Measurements from ENCODE around the gene UBAC1. TPM values are rescaled to one million over a fixed set of nuclear protein-coding genes. Genes with fewer than 3 reads are reported as not detected.
"Not testable (repeated sequence)": the region's sequence is repeated elsewhere in the genome, so short reads cannot be mapped to it uniquely, and the experiment has no call there.

The UBAC1 gene
- polyA plus RNA-seq, 3 donors: 26.1 to 29.5 (median 28.3) TPM

- DNase-seq (ENCODE audit: low read depth in 3 of 3, low spot score in 2 of 3): no peak
Observed at GRCh38 chr9:135905380-135906258, 55.6 kb downstream of the UBAC1 start.

- DNase-seq (ENCODE audit: low read depth in 3 of 3, low spot score in 2 of 3): no peak
Observed at GRCh38 chr9:135903786-135904520, 57.2 kb downstream of the UBAC1 start.

- no peak for DNase-seq (ENCODE audit: low read depth in 3 of 3, low spot score in 2 of 3)
Observed at GRCh38 chr9:135903358-135903656, 57.9 kb downstream of the UBAC1 start.

DNA sequence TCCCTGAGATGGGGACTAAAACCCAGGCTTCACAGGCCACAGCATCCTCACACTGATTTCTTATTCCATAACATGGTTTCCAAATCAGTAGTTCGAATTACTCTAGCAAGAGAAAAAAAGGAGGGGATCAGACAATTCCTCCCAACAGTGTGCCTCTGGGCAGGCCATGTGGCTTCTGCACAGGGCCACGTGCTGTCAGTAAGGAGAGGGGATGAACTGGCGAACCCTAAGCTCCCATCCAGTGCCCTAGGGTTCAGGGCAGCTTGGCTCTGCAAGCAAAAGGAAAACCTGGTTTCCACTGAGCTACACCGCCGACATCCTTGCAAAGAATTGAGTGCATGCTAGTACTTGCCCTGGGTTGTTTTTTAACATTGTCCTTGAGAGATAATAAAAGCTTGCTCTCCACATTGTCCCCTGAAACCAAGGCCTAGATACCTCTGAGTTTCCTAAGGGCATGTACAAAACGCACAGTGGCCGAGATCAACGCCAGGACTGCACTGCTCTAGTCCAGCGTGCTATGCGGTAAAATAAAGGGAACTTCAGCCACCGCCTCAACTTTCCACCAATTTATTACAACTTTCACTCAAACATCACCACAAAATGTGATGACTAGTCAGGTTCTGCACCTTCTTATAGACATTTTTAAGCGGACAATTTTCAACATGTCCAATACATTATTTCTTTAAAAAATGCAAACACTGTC lies 58.4 kb downstream of the UBAC1 start:
- DNase-seq (ENCODE audit: low read depth in 3 of 3, low spot score in 2 of 3): no peak

- no peak for DNase-seq (ENCODE audit: low read depth in 3 of 3, low spot score in 2 of 3)
Observed at GRCh38 chr9:135901826-135902225, 59.3 kb downstream of the UBAC1 start.

DNA sequence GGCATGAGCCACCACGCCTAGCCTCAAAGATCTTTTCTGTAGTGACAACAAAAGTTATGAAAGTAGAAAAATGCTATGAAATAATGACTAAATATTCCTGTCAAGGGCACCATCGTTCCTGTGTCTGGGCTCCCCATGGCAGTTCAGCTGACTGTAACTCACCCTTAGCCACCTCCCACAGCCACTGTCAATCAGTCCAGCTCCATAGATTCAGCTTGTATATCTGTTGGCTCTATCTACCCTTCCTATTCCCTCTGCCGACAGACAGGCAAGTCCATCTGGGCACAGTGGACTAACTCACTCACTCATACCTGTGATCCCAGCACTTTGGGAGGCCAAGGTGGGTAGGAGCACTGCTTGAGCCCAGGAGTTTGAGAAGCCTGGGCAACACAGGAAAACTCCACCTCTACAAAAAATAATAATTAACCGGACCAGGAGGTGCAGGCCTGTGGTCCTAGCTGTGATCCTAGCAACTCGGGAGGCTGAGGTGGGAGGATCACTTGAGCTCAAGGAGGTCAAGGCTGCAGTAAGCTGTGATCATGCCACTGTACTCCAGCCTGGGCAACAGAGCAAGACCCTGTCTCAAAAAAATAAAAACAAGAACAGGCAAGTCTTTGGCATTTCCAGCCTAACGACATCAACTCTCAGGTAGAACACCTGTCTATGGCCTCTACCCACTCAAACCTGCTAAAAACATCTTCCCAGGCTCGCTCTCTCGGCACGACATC lies 60.0 kb downstream of the UBAC1 start:
- DNase-seq (ENCODE audit: low read depth in 3 of 3, low spot score in 2 of 3): no peak

DNA sequence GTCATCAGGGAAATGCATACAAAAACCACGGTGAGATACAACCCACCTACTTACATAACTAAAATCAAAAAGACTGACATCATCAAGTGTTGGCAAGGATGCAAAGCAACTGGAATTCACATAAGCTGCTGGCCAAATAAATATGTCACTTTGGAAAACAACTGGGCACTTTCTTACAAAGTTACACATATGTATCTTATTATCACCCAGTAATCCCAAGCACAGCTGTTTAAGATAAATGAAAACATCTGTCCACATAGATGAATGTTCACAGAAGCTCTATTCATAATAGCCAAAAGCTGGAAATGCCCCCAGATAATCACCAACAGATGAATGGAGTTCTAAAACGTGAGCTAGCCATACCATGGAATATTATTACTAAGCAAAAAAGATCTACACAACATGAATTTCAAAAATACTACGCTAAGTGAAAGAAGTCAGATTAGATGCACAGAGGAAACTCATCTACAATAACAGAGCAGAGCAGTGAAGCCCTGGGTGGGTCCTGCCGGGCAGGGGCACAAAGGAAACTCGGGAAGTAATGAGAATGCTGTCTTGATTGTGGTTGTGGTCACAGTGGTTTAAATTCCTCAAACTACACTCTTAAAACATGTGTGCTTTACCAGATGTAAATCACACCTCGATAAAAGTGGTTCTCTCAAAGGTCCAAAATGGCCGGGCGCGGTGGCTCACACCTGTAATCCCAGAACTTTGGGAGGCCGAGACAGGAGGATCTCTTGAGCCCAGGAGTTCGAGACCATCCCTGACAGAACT lies 62.4 kb downstream of the UBAC1 start:
- no peak for DNase-seq (ENCODE audit: low read depth in 3 of 3, low spot score in 2 of 3)

GRCh38 chr9:135896626-135897025 lies 64.5 kb downstream of the UBAC1 start:
- DNase-seq (ENCODE audit: low read depth in 3 of 3, low spot score in 2 of 3): no peak

- no peak for DNase-seq (ENCODE audit: low read depth in 3 of 3, low spot score in 2 of 3)
Observed at GRCh38 chr9:135896205-135896604, 65.0 kb downstream of the UBAC1 start.

DNA sequence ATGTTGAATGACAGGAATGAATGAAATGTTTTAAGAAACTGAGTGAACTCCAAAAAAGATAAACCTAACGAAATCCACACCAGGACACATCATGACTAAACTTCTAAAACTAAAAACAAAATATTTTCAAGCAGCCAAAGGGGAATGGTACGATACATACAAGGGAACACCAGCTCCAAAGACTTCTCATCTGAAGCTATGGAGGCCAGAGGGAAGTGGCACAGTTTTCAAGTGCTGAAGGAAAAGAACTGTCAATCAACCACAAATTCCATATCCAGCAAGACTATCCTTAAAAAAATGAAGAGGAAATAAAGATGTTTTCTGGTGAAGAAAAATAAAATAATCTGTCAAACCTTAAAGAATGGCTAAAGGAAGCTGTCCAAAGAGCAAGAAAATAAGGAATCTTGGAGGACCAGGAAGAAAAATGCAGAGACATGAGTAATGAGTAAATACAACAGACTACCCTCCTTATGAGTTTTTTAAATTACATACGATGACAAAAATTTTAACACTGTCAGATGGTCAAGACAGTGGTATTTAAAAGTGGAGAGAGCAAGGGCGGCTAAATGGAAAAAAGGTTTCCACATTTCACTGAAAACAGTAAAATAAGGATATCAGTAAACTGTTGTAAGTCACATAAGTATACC lies 65.8 kb downstream of the UBAC1 start:
- DNase-seq (ENCODE audit: low read depth in 3 of 3, low spot score in 2 of 3): no peak

DNA sequence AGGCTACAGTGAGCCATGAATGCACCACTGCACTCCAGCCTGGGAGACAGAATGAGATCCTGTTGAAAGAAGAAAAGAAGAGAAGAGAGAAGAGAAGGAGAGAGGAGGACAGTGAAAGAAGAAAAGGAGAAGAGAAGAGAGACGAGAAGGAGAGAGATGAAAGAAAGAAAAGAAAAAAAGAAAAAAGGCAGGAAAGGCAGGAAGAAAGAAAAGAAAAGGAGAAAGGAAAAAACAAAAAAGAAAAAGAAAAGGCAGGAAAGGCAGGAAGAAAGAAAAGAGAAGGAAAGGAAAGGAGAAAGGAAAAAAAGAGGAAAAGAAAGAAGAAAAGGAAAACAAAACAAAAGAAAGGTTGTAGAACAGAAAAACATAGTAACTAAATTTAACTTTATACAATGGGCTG lies 68.1 kb downstream of the UBAC1 start:
- DNase-seq (ENCODE audit: low read depth in 3 of 3, low spot score in 2 of 3): no peak

- not testable (repeated sequence) for DNase-seq (ENCODE audit: low read depth in 3 of 3, low spot score in 2 of 3)
Observed at GRCh38 chr9:135892327-135892726, 68.8 kb downstream of the UBAC1 start.

DNA sequence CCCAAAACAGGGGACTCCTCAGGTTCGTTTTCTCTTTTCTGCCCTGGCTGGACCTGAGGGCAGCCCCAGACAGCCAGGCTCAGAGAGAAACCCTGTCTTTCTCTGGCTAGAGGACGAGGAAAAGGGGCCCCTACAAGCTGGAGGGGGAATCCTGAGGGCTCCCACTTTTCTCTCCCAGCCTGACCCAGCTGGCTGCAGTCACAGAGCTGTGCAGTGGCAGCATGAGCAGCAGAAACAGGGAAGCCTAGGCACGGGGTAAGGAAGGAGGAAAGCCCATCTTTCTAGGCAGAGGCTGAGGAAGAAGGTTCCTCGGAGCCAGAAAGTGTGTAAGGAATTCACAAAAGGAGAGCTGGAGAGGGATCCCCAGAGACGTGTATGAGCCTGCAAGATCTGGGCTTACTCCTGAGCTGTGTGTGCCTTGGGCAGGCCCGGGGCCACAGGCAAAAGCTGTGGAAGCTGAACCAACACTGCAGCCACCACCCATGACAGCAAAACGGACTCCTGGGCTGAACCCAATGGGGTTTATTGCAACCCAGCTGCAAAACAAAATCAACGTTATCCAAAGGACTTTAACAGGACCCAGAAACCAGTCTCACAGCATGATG lies 70.0 kb downstream of the UBAC1 start:
- no peak for DNase-seq (ENCODE audit: low read depth in 3 of 3, low spot score in 2 of 3)

DNA sequence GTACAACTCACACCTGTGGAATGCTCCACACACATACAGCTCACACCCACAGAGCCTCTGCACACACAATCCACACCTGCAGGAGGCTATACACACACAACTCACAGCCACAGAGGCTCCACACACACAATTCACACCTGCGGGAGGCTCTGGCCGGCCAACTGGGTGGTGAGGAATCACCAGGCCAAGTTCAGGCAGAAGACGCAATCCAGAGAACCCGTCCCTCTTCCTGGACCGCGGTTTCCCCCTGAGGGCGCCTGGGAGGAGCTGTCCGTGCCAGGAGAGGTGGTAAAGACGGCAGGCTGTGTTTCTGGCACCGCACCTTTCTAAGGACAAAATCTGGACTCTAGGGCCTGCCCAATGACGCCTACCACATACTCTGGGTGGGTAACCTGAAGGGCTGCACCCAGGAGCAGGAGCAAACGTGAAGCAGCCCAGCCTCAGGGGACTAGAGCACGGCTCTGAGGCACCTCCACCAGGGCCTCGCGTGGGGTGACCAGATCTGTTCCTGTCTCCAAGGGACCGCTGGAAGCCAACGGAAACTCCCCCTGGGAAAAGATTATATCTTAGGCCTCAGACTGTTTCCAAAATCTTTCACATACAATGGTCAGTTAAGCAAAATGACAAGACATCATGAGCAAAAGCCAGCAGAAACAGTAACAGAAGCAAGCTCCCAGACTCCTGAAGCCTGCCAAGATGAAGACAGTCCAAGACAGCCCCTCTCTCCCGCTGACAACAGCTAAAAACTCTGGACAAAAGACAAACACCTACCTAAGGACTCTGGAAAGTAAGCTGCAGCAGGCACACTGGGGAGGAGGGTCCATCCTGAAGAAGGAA lies 70.8 kb downstream of the UBAC1 start:
- no peak for DNase-seq (ENCODE audit: low read depth in 3 of 3, low spot score in 2 of 3)

GRCh38 chr9:135889564-135890189 lies 71.5 kb downstream of the UBAC1 start:
- DNase-seq (ENCODE audit: low read depth in 3 of 3, low spot score in 2 of 3): no peak

DNA sequence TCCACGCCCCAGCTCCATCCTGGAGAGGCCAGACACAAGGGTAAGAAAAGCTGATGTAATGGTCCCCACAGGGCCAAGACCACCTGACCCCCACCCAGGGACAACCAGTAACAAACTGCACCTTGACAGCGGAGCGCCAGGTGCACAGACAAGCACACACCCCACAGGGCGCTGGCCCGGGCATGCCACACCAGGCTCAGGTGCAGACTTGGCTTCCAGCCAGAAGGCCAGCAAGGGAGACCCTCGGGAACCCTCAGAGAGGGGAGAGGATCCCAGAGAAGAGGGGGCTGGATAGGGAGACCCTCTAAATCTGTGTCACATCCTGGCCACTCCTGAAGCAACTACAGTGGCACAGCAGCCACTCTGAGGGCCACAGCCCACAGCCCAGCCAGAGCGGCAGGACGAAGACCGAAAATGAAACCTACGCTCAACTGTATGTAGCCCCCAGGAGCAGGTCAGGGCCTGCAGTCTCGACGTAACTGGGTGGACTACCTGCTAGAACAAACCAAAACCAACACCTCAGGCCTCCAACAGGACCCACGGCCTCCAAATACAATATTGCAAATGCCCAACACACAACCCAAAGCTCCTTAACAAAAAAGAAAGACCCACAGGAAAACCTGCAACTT lies 72.3 kb downstream of the UBAC1 start:
- no peak for DNase-seq (ENCODE audit: low read depth in 3 of 3, low spot score in 2 of 3)

DNA sequence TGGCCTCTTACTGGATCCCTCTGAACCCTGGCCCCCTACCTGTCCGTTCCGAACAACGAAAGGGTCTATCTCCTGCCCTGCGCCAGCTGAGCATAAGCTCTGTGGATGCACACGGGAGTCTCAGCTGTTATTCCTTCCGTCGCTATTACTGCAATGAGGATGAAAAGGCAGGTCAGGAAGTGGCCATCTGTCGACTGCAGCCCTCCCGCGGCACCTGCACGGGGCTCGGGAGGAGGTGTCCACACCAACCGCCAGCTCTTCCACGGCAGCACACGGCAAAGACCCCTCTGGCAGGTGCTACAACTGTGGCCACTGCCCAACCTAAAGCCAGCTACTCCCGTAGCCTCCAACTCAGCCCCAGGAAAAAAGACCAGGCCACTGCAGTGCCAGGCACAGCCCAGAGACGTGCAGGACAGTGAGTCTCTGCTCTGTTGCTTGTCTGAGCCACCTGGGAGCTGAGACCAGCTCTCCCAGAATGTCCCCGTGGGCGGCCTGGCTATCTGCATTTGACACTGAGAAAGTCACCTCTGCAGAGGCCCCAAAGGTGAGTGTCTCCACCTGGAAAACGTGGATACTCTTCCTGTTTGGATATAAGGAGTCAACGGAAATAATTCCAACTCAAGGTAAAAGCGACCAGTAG lies 72.9 kb downstream of the UBAC1 start:
- no peak for DNase-seq (ENCODE audit: low read depth in 3 of 3, low spot score in 2 of 3)

Measured in right renal cortex interstitium (tissue), 3 donors.